ENCODE results near the gene AHSG. TPM values are rescaled to one million over a fixed set of nuclear protein-coding genes. Genes with fewer than 3 reads are reported as not detected.

AHSG gene
- total and polyA plus RNA-seq, 10 of the 15 experiments (the other 5 are each of a cell fraction or from before 2014, with no cell fraction given) = 0.06 to 0.90 (median 0.15) TPM; not detected in 7

- no peak for TF ChIP-seq KAT2A (conservative IDR thresholded peaks at IDR 0.05; ENCODE audit: control insufficient read depth, low read depth, low read length)
- no peak for TF ChIP-seq POLR2A (IDR thresholded peaks at IDR 0.05; ENCODE audit: low read depth, low read length)
These were observed 6.9 kb downstream of the AHSG start (continued) for GRCh38 chr3:186619787-186620212.

GRCh38 chr3:186620213-186621092, 7.6 kb downstream of the AHSG start:
- ChIA-PET SMC1A (ENCODE audit: uncharacterized antibody, unreplicated experiment) (no interaction called here), POLR2A (no interaction called here), CTCF (interaction anchor here (0.5 to 2.0 kb wide), 5 partner anchors 12 to 1306 kb away, joined by 3 to 5 read pairs (median 4); no protein-coding TSS in a partner anchor), RAD21 (ENCODE audit: unreplicated experiment) (no interaction called here)
- WGBS (ENCODE audit: insufficient coverage, insufficient replicate concordance, low lambda C conversion rate, missing lambda C conversion rate) = 64% methylated on average over 17 of the region's 17 CpGs
- TF ChIP-seq BCL3 (IDR thresholded peaks at IDR 0.05; ENCODE audit: borderline replicate concordance, insufficient read depth, low read depth, low read length, poor library complexity, severe bottlenecking) (peak; percentile 29), MEF2B (IDR thresholded peaks at IDR 0.05; ENCODE audit: partially characterized antibody, poor library complexity, severe bottlenecking) (no peak), IRF5 (IDR thresholded peaks at IDR 0.05; ENCODE audit: borderline replicate concordance) (no peak), CUX1 (IDR thresholded peaks at IDR 0.05; ENCODE audit: insufficient replicate concordance, low read depth, low read length) (no peak), IKZF2 (IDR thresholded peaks at IDR 0.05) (no peak), SKIL (IDR thresholded peaks at IDR 0.05; ENCODE audit: low read depth, poor library complexity, severe bottlenecking) (no peak), SIN3A (IDR thresholded peaks at IDR 0.05; ENCODE audit: low read depth, low read length) (no peak), POLR2AphosphoS5 (IDR thresholded peaks at IDR 0.05; ENCODE audit: low read length) (no peak)
- ATAC-seq (no peak), FAIRE-seq (no peak), DNase-seq (ENCODE audit: low read depth, low spot score) (no peak)
- Histone ChIP-seq H3K36me3 (ENCODE audit: control insufficient read depth in 2 of 2, insufficient read depth in 2 of 2, low read length in 1 of 2) (no peaks in the 10 kb centered on the region), H2AFZ (ENCODE audit: control insufficient read depth, low read depth, low read length) (no peak overlapping the region), H3K4me2 (ENCODE audit: control insufficient read depth, insufficient read depth) (no peak overlapping the region), H3K4me1 (ENCODE audit: control insufficient read depth, insufficient read depth, low read length) (peaks cover 4% of the 10 kb centered on the region), H3K9me3 (replicated peaks; ENCODE audit: control insufficient read depth, insufficient read depth, low read length) (no peaks in the 10 kb centered on the region), H4K20me1 (ENCODE audit: control insufficient read depth, insufficient read depth) (no peaks in the 10 kb centered on the region), H3K79me2 (ENCODE audit: control insufficient read depth, insufficient read depth, low read length) (no peaks in the 10 kb centered on the region), H3K4me3 (no peak overlapping the region), H3K27ac (ENCODE audit: control insufficient read depth, insufficient read depth) (no peak overlapping the region), H3K27me3 (replicated peaks in 1 of 2; ENCODE audit: control insufficient read depth in 2 of 2, insufficient read depth in 2 of 2, low read length in 1 of 2) (no peaks in the 10 kb centered on the region; a peak in 3 of 4 replicates), H3K9ac (ENCODE audit: control insufficient read depth, insufficient read depth, low read length) (no peak overlapping the region)
- in situ Hi-C loops (cut with MboI) (no loop called here), intact Hi-C loops (cut with micrococcal nuclease; ENCODE audit: unreplicated experiment) (no loop called here)
- no TSS peak for BruUV-seq (replicated peaks)
